Right hindlimb (tissue), 1 donor: ENCODE results near the gene TP63.
A peak's percentile ranks its signal among the peaks of the same experiment; 100 is the strongest.
"Not testable (repeated sequence)": the region's sequence is repeated elsewhere in the genome, so short reads cannot be mapped to it uniquely, and the experiment has no call there.

ENCODE experiments used
- DNase-seq: peaks from one replicate; pipeline ENCODE4 v3.0.0-alpha.2; 2018

The TP63 gene

GRCh38 chr3:189631373-189631408 is at the start of gene TP63:
TSS of gene TP63 (plus strand) at chr3:189631389. CDS start at chr3:189631516, 127 bp downstream.
- no peak for DNase-seq

DNA sequence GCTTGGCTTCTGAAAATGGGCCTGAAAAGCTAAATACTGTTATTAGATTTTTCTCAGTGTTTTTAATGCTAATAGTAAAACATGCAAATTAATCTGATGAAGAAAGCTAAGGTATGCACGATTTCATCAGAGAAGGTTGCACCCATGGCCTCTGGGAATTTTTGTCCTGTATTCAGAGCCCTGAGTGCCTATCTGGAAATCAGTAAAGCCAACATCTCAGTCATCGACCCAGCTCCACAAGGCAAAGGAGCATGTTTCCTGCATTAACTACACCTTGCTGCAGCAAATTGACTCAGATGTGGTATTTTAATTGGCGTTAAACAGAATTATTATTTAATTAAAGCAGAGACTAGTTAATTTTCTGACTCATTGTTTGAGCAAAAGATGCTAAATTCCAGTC is 49.0 kb upstream of the TP63 start:
- no peak for DNase-seq

GRCh38 chr3:189584645-189585044 is 46.5 kb upstream of the TP63 start:
- no peak for DNase-seq

DNA sequence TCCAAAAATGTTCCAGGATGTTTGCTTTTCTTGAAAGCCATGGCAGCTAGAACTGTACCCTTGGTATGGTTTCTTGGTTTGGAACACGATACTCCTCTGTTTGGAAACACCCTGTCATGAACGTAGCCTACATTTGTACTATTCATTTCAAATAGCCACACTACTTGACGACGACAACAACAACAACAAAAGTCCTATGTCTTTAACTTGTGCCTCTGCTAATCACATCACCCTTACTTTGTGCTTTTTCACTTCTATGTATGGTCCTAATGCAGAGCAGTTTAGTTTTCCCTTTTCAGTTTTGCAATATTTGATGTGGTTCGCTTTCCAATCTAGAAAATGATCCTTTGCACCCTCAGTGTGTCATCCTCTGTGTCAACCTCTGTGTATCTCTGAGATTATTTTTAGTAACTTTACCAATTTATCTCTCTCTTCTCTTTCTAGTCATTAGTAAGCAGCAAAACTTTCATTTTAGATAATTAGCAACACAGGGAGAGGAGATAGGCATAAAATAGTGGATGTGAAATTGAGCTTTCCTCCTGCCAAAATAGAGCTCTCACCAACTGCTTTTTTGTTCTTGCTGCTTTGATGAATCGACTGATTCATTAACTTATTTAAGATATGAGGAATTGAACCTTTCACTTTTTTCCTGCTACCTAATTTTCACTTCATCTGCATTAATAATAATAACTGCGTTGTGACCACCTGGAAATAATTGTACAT is 44.1 kb upstream of the TP63 start:
- DNase-seq, result no peak

DNA sequence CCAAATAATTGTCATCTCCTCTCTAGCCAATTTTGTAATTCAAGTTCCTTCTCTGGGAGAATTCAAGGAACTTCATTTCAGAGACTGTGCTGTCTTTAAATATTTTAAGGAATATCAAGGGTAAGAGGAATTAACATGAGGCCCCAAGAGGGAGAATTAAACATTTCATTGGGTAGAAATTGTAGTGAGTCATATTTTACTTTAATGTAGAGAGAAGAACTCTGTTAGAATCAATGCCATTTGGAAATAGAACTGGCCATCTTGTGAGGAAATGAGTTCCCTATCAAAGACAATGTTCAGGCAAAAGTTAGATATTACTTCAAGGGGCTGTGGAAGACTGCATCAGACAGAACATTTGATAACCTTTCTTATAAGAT is 43.5 kb upstream of the TP63 start:
- no peak for DNase-seq

GRCh38 chr3:189588070-189588469 is 43.1 kb upstream of the TP63 start:
- no peak for DNase-seq

DNA sequence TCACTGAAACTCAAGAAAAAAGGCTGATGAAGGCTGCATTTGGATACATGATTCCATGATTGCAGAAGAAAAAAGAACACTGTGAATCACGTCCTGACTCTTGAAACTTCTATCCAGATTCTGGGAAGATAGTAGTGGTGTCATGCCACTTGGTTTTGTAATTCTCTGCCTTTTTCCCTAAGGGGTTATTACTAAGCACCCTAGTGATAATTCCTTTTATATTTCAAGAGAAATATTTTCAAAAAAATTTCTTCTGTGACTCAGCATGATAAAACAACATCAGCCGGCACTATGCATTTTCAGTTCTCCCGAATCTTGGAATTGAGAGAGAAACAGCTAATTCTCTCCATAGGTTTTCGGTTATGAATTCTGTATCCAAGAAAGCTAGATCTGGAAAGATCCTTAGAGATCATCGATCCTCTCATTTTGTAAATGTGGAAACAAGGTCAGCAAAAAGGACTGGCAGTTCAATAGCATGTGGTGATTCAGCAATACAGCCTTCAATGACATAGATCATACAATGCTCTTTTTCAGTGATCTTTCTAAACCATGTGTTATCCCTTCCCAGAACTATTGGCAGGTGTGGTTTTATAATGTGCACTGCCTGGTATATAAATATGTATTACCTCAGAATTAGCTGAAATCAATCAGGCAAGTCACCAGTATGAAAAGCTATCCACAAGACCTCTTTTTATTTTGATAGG is 42.6 kb upstream of the TP63 start:
- no peak for DNase-seq

- no peak for DNase-seq
Observed at GRCh38 chr3:189589179-189589569, 42.0 kb upstream of the TP63 start.

- DNase-seq, result no peak
Observed at GRCh38 chr3:189590223-189590622, 41.0 kb upstream of the TP63 start.

DNA sequence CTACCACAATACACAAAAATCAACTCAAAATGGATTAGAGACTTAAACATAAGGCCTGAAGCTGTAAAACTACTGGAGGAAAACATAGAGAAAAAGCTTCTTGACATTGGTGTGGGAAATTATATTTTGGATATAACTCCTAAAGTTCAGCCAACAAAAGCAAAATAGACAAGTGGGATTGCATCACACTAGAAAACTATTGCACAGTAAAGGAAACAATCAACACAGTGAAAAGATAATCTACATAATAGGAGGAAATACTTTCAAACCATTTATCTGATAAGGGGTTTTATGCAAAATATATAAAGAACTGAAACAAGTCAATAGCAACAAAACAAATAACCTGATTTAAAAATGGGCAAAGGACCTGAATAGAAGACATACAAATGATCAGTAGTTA is 37.6 kb upstream of the TP63 start:
- no peak for DNase-seq

GRCh38 chr3:189596078-189596979 is 34.9 kb upstream of the TP63 start:
- DNase-seq, result not testable (repeated sequence)

- DNase-seq, result no peak
Observed at GRCh38 chr3:189597918-189598317, 33.3 kb upstream of the TP63 start.

DNA sequence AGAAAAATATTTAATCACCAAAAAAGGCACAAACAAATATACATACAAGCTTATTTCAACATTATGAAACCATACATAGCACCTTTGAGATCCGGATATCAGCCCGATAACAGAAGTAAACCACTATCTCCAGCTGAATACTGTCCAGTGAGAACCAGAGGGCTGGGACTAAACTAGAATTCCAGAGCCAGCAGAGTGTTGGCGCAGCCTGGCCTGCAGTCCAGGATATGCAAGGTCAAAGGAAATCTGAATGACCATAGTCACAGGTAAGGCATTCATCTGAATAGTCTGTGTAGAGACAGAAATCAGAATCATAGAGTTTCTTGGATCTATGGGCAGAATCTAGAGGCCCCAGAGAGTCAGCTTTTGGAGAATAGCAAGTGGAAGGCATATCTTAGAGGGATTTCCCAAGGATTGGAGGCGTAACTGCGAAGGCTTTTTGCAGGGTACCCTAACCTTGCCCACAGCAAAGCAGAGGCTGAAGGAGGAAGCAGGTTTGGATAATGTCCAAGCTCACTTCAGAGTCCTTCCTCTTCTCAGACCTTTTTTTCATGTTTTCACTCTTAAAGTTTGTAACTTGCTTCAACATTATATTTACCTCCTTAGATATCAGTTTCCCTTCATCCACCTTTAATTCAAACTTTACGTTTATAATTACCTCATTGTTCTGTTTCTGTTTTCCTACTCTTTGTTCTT is 32.5 kb upstream of the TP63 start:
- DNase-seq, result no peak

GRCh38 chr3:189602471-189602870 is 28.7 kb upstream of the TP63 start:
- no peak for DNase-seq

GRCh38 chr3:189605717-189606116 is 25.5 kb upstream of the TP63 start:
- DNase-seq, result no peak

DNA sequence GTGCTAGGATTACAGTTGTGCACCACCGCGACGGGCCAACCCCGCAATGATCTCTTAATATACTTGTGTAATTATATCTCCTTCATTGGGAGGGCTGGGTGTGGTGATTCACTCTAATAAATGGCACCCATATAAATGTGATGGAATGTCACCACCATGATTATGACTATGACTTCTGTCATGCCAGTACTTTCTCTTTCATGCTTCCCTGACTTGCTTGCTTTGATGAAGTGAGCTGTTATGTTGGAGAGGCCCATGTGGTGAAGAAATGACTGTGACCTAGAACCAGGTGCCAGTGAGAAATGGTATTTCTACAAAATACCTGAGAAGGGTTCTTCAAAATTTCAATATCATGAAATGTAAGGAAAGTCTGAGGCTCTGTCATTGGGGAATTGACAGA is 24.4 kb upstream of the TP63 start:
- no peak for DNase-seq

- not testable (repeated sequence) for DNase-seq
Observed at GRCh38 chr3:189612641-189613040, 18.5 kb upstream of the TP63 start.

- DNase-seq, result no peak
Observed at GRCh38 chr3:189613122-189613521, 18.1 kb upstream of the TP63 start.

GRCh38 chr3:189621948-189622603 is 9.1 kb upstream of the TP63 start:
- no peak for DNase-seq

DNA sequence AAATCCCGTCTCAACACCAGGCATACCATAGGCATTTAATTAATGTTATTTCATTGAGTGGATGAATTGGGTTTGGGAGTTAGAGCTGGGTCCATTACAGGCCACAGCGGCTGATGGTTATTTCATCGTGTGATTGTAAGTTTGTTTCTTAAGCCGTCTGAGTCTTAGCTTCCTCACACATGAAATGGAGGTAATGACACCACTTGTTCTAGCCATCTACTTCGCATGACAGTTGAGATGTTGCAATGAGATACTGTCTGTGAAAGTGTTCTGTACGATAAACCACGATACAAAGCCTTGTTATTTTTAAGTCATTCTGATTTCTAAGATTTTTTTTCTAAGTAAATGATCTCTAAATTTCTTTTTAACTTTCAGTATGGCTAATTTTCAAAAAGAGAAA is 8.6 kb upstream of the TP63 start:
- no peak for DNase-seq

GRCh38 chr3:189624130-189624529 is 7.1 kb upstream of the TP63 start:
- DNase-seq, result no peak

DNA sequence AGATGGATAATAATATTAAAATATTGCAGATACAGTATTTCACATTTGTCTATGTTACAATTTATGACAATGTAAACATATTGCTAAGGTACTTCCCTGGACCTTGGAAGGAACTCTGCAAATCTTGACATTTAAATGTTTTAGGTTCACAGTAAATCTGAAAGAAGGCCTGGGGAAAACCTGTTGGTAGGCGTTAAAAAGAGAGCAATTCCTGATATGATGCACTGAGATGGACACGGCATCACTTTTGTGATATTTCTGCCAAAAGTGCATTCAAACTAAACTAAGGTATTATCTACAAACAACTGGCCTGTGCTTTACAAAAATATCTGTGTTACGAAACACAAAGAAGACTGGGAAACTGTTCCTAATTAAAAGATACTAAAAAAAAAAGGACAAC is 6.1 kb upstream of the TP63 start:
- DNase-seq, result no peak

GRCh38 chr3:189625572-189625971 is 5.6 kb upstream of the TP63 start:
- peak; percentile 27 for DNase-seq
